RPMI8226 (cell line): ENCODE data around the gene TIMP3.
A peak's percentile ranks its signal among the peaks of the same experiment; 100 is the strongest.
"Not testable (repeated sequence)": the region's sequence is repeated elsewhere in the genome, so short reads cannot be mapped to it uniquely, and the experiment has no call there.

Experiments
- DNase-seq: peaks from one replicate; pipeline ENCODE4 v3.0.0-alpha.2; 2015

TIMP3 gene

GRCh38 chr22:32801537-32802236 lies at the start of gene TIMP3:
Gene TIMP3 (plus strand): TSS chr22:32801705. CDS start chr22:32802002, 297 bp downstream.
- no peak for DNase-seq

DNA sequence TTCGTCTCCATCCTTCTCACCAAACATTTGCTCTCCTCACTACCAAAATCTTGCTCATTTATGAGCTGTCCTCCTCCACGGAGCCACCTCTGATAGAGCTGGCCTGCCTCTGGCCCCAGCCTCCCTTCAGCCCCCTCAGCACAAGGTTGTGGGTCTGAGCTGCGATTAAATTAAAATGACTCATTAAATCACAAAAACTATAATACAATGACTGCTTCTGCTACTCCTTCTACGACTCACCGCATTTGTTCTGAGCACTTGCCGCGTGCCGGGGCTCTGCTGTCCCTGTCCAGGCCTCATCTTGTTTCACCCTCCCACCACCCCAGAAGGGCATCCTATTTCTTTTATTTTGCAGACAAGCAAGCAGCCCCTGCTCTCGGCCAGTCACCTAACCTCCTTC lies 49.2 kb upstream of the TIMP3 start:
- DNase-seq: no peak

DNA sequence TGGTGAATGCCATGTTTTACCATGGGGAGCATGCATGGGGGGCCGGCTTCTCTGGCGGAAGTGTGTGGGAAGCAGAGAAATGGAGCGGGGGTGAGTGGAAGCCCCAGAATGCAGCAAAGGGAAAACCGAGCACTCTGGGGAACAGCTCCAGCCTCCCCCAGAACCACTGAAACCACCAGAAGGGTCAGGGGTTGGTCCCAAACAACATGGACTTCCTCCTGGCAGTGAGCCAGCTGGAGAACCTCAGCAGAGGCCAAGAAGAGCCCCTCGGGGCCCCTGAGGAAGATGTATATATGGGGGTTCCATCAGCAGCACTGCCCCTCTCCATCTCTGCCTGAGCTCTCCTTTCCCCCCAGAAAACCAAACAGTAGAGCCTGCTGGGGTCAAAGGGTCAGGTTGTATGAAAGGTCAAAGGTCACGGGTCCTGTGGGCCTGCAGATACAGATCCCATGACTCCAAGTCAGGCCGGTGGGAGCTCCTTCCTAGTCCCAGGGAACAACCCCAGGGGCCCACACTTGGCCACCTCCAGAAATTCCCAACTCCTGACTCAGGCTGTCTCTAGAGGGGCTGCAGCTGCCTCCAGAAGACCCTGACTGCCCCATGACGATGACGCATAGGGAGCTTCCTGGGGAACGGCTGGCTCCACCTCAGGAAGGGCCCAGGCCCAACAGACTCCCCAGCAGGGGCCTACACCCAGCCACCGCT lies 48.5 kb upstream of the TIMP3 start:
- DNase-seq: no peak

- DNase-seq: no peak
Observed at GRCh38 chr22:32753591-32753990, 47.9 kb upstream of the TIMP3 start.

- DNase-seq: no peak
Observed at GRCh38 chr22:32754413-32755041, 47.0 kb upstream of the TIMP3 start.

- DNase-seq: not testable (repeated sequence)
Observed at GRCh38 chr22:32757086-32757762, 44.3 kb upstream of the TIMP3 start.

- DNase-seq: no peak
Observed at GRCh38 chr22:32758866-32759385, 42.6 kb upstream of the TIMP3 start.

DNA sequence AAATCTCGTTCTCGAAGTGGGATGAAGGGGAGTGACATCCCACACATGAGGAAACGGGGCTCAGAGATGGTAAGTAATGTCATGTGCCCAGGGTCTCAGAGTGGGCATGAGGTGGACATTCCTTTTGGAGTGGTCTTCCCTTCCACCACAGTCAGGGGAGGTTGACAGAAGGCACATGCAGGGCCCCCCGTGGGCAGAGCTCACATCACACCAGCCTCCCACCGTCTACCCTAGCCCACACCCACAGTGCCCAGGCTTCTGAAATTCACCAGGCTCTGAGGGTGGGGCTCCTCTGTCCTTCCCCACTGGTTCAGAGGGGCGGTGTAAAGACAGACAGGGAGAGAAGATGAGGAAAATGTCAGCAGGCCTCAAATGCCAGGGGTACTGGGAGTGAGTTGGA lies 41.1 kb upstream of the TIMP3 start:
- DNase-seq: no peak

DNA sequence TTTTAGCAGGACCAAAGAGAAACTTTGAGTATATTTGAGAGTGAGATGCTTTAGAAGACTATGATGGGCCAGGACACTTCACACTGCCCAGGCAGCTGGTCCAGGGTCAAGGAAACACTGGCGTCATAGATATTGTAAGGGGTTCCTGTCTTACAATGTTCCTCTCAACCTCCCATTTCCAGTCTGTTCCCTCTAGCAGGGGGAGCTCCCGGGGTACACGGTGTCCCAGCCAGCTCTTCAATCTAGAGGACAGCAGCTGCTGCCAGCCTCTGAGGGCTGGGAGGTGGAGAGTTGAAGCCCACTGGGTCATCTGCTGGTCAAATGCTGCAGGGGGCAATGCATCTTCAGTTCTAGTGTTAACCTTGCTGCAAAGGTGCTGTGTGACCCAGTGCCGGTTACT lies 40.7 kb upstream of the TIMP3 start:
- DNase-seq: no peak

DNA sequence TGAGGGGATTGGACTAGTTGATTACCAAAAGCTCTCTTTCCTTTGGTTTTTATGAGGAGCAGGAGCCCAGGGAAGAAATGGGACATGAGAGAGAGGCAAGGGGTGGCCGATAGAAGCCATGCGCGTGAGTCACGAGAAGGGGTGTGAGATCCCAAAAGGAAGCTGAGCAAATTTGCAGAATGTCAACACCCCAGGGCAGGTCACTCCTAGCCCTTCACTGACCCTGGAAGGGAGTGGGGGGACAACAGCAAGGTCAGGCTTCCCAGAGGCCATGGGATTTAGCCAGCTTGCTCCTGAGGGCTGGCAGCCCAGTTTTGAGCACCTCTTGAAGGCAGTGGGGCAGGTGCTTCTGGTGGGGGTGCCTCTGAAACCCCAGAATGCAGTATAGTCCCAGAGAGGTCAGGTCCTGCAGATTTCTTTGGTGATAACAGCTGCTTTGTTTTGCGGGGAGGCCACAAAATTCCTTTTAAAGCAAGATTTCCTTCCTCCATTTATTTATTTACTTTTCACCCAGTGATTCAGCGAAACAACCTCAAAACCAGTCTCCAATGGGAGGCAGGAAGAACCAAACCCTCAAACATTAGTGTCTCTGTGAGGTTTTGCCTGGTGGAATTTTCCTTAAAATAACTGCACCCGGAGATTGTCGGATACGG lies 40.1 kb upstream of the TIMP3 start:
- no peak for DNase-seq

DNA sequence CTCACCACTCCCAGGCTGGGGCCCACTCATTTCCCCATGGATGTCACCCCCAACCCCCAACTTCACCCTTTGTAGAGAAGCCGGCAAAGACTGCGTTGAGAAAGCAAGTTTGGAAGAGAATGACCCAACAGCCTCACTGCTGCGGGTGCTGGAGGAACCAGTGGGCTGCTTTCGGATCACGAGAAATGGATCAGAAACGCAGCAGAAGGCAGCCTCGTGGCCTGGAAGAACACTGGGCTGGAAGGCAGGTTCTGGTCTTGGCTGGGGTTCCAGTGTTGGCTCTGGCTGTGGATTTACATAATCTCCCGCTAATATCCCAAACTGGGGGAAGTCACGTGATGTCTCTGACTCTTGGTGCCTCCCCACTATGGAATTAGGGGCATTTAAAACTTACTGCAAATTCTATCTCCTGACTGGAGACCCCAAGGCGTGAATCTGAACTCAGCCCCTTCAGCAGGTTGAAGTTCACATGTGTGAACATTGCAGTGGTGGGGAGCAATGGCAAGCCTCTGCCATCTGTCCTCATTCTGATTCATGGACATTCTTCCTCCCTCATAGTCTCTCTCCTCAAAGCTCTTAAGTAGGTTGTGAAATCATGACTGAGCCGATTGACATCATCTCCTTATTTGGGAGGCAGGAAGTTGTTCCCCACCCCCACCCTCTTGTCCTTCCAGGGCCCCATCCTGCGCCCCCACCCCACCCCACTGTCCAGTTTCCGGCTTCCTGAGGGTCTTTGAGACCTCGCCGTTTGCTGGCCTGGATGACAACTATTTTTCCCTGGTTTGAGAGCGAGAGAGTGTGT lies 37.0 kb upstream of the TIMP3 start:
- no peak for DNase-seq

GRCh38 chr22:32765132-32765618 lies 36.3 kb upstream of the TIMP3 start:
- DNase-seq: no peak

- no peak for DNase-seq
Observed at GRCh38 chr22:32771756-32772155, 29.7 kb upstream of the TIMP3 start.

DNA sequence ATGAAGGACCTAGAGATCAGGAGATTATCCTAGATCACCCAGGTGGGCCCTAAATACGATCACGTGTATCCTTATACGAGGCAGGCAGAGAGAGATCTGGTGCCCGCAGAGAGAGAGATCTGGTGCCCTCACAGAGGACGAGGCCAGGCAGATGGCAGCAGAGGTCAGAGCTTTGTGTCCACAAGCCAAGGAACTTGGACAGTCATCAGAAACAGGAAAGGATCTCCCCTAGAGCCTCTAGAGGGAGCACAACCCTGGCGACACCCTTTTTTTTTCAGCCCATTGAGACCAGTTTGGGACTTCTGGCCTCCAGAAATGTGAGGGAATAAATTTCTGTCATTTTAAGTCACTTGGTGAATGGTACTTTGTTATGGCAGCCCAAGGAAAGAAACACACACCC lies 25.5 kb upstream of the TIMP3 start:
- peak; percentile 15 for DNase-seq

DNA sequence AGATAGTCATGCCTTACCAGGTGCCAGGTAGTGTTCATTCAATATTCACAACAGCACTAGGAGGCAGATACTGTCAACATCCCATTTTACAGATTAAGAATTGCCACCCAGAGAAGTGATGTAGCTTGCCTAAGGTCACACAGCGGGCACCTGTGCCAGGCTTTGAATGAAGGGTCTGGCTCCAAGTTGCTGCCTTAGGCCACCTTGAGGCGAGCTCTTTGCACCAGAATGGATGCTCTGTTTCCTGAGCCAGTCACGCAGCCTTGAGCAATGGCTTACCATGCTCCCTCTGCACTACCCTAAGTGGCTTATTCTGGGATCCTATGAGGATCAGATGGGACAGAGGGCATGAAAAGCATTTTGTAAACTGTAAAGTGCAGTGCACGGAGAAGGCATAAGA lies 25.1 kb upstream of the TIMP3 start:
- no peak for DNase-seq

GRCh38 chr22:32776802-32777201 lies 24.7 kb upstream of the TIMP3 start:
- no peak for DNase-seq

DNA sequence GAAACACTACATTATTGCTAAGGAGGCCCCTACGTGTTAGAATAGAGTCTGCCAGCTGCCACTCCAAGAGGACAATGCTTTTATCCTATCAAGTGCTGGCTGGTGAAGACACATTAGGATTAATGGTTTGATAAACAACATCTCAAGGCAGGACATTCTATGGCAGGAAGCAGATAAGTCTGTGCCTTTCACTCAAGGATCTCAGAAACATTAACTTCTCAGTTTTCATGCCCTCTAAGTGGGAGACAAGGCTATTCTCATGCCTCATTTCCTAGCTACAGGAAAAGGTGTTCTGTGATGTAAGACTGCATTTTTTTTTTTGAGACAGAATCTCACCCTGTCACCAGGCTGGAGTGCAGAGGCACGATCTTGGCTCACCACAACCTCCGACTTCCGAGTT lies 23.5 kb upstream of the TIMP3 start:
- DNase-seq: no peak

DNA sequence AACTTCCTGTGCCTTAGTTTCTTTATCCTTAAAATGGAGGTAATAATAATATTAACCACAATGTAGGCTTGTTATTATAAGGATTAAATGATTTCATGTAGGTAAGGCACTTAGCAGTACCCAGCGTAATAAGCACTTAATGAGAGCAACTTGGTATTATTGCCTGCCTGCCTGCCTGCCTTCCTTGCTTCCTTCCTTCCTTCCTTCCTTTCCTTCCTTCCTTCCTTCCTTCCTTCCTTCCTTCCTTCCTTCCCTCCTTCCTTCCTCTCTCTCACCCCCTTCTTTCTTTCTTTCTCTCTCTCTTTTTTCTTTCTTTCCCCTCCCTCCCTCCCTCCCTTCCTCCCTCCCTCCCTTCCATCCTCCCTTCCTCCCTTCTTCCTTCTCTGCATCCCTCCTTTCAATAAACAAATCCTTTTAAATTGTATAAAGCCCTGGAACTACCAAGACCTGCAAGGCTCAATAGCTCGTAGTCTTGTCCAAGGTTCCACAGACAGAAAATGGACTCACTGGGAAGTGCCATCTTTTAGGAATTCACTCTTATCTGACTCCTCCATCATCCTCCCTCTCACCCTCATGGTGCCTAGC lies 20.7 kb upstream of the TIMP3 start:
- no peak for DNase-seq

DNA sequence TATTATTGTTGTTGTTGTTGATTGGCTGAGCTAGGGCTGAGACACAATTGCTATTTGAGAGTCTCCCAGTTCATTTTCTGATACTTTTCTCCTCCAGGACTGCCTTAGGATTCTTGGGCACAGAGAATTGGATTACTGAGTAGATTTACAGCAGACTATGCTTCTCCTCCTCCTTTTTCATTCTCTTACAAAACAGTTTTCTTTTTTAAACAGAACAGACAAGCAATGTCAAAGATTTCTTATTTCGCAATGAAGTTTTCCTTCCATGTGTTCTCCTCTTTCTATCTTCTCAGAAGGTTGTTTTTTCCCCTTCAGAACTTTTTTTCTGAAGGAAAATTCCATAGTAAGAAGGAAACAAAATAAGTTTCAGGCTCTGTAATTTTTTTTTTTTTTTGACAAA lies 19.8 kb upstream of the TIMP3 start:
- DNase-seq: no peak

DNA sequence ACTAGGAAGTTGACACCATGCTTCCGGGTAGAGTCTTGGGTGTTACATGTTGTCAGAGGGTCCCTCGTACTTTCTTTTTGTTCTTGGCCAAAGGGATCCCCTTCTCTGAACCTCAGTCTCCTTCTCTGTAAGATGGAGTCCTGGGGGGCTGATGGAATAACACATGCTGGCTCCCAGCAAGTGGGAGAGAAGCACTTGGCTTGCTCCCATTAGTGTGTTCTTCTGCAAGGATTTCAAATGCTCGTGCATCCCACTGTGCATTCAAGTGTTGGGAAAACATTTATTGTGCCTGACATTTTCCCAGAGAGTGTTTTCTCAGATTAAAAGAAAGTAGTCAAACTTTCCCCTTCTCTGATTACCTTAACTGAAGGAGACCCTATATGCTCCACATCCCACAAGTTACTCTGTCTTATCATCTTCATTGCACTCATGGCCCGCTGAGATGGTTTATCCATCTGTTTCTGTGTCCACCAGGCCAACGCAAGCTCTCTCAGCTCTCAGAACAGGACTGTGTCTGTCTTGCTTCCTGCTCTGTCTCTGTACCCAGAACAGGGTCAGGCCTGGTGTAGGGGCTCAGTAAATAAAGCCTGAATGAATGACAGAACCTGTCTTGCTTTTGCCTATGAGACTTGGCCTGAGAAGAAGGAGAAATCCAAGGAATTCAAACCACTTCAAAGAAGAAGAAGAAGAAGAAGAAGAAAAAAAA lies 16.0 kb upstream of the TIMP3 start:
- no peak for DNase-seq

GRCh38 chr22:32786027-32786418 lies 15.5 kb upstream of the TIMP3 start:
- DNase-seq: no peak
